Gastroesophageal sphincter (tissue), 3 donors: ENCODE measurements around the gene VPS35L.

Experiments used
- EP300 ChIP-seq: sonication (generic); formaldehyde crosslinking; IDR thresholded peaks from one replicate; pipeline ENCODE4 v1.6.1; 2017; ENCODE audit warnings: antibody characterized with exemption, mild to moderate bottlenecking
- POLR2A ChIP-seq, 2 donors: fragments of 450-650 bp; IDR thresholded peaks; one replicate each; pipeline ENCODE4 v1.6.1; 2017; ENCODE audit warnings: antibody characterized with exemption in 2 of 2, mild to moderate bottlenecking in 2 of 2, moderate library complexity in 1 of 2
- POLR2AphosphoS5 ChIP-seq: sonication (generic); formaldehyde crosslinking; IDR thresholded peaks from one replicate; pipeline ENCODE4 v1.6.1; 2017; ENCODE audit warnings: antibody characterized with exemption
- TF ChIP-seq, protein P1 (sequence below), 4 experiments: fragments of 200-600 bp in 2 of 4; fragments of 450-650 bp in 2 of 4; sonication (generic) in 1 of 4; IDR thresholded peaks; one replicate each; pipeline ENCODE4 v1.5.1; 2017 to 2019; ENCODE audit warnings: antibody characterized with exemption in 4 of 4, mild to moderate bottlenecking in 2 of 4, moderate library complexity in 2 of 4

DNA sequence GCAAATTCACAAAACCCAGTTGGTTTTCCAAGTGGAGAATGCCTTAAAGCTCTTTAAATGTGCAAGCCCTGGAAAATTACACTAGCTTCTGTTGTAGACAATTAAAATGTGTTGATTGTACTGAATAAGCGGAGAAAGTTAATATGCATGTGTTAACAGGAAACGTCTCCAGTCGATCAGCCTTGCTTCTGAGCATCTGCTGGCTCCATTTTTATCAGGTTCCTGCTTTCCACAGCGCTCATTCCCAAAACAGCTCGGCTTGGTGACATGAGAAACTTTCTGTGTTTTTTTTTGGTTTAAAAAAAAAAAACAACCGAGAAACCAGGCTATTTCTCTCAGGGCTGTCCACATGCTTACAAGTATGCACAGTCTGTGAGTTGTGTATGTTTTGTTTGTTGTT is 60.7 kb downstream of the VPS35L start:
- TF ChIP-seq POLR2A (IDR thresholded peaks at IDR 0.05): no peak
- TF ChIP-seq, protein P1, sequence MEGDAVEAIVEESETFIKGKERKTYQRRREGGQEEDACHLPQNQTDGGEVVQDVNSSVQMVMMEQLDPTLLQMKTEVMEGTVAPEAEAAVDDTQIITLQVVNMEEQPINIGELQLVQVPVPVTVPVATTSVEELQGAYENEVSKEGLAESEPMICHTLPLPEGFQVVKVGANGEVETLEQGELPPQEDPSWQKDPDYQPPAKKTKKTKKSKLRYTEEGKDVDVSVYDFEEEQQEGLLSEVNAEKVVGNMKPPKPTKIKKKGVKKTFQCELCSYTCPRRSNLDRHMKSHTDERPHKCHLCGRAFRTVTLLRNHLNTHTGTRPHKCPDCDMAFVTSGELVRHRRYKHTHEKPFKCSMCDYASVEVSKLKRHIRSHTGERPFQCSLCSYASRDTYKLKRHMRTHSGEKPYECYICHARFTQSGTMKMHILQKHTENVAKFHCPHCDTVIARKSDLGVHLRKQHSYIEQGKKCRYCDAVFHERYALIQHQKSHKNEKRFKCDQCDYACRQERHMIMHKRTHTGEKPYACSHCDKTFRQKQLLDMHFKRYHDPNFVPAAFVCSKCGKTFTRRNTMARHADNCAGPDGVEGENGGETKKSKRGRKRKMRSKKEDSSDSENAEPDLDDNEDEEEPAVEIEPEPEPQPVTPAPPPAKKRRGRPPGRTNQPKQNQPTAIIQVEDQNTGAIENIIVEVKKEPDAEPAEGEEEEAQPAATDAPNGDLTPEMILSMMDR (IDR thresholded peaks at IDR 0.05): no peak
- no peak for TF ChIP-seq POLR2AphosphoS5
- no peak for TF ChIP-seq EP300
